Measurements from ENCODE around the gene DUSP18.
"Not testable (repeated sequence)": the region's sequence is repeated elsewhere in the genome, so short reads cannot be mapped to it uniquely, and the experiment has no call there.

Gene DUSP18

GRCh38 chr22:30640839-30641430 lies 26.7 kb downstream of the DUSP18 start:
- H3K4me3 ChIP-seq (ENCODE audit: low read length), result no peak overlapping the region
- no peak overlapping the region for H3K27ac ChIP-seq (ENCODE audit: low read length)
- no peaks in the 10 kb centered on the region for H3K27me3 ChIP-seq (ENCODE audit: control insufficient read depth, insufficient read depth, low read length)
- WGBS (ENCODE audit: insufficient coverage, insufficient read length), result no CpG with 5 or more reads among the region's 4 CpGs
- DNase-seq (ENCODE audit: low read depth, low spot score), result no peak
- no peaks in the 10 kb centered on the region for H3K36me3 ChIP-seq (ENCODE audit: control insufficient read depth, insufficient read depth, low read length)
- H3K9me3 ChIP-seq (ENCODE audit: control insufficient read depth, insufficient read depth, low read length), result no peaks in the 10 kb centered on the region
- peaks cover 9% of the 10 kb centered on the region for H3K4me1 ChIP-seq (ENCODE audit: control insufficient read depth, insufficient read depth, low read length)

- no CpG with 5 or more reads among the region's 4 CpGs for WGBS (ENCODE audit: insufficient coverage, insufficient read length)
- Histone ChIP-seq H3K9me3 (ENCODE audit: control insufficient read depth, insufficient read depth, low read length) (no peaks in the 10 kb centered on the region), H3K27me3 (ENCODE audit: control insufficient read depth, insufficient read depth, low read length) (no peaks in the 10 kb centered on the region), H3K27ac (ENCODE audit: low read length) (no peak overlapping the region), H3K4me1 (ENCODE audit: control insufficient read depth, insufficient read depth, low read length) (peaks cover 9% of the 10 kb centered on the region), H3K36me3 (ENCODE audit: control insufficient read depth, insufficient read depth, low read length) (no peaks in the 10 kb centered on the region), H3K4me3 (ENCODE audit: low read length) (no peak overlapping the region)
- no peak for DNase-seq (ENCODE audit: low read depth, low spot score)
Observed at GRCh38 chr22:30640361-30640760, 27.3 kb downstream of the DUSP18 start.

DNA sequence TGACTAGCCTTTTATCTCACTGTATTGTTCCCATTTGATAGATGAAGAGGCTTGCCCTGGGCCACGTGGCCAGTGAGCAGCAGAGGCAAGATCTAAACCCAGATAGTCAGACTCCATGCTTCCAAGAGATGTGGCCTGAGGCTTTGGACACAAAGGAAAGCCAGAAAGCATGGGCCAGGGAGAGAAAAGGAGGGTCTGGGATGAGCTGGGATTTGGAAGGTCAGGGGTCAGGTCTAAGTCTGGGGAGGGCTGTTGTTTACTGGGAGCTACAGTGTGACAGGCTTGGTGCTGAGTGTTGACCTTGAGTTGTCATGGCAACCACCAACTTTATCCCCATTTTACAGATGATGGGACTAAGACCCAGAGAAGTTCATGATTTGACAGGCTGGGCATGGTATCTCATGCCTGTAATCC lies 30.0 kb downstream of the DUSP18 start:
- Histone ChIP-seq H3K27ac (ENCODE audit: low read length) (no peak overlapping the region), H3K27me3 (ENCODE audit: control insufficient read depth, insufficient read depth, low read length) (no peaks in the 10 kb centered on the region), H3K9me3 (ENCODE audit: control insufficient read depth, insufficient read depth, low read length) (no peaks in the 10 kb centered on the region), H3K4me3 (ENCODE audit: low read length) (no peak overlapping the region), H3K36me3 (ENCODE audit: control insufficient read depth, insufficient read depth, low read length) (no peaks in the 10 kb centered on the region), H3K4me1 (ENCODE audit: control insufficient read depth, insufficient read depth, low read length) (peaks cover 13% of the 10 kb centered on the region)
- no CpG with 5 or more reads among the region's 1 CpG for WGBS (ENCODE audit: insufficient coverage, insufficient read length)
- no peak for DNase-seq (ENCODE audit: low read depth, low spot score)

GRCh38 chr22:30636226-30637077 lies 31.2 kb downstream of the DUSP18 start:
- WGBS (ENCODE audit: insufficient coverage, insufficient read length), result no CpG with 5 or more reads among the region's 45 CpGs
- Histone ChIP-seq H3K27me3 (ENCODE audit: control insufficient read depth, insufficient read depth, low read length) (no peaks in the 10 kb centered on the region), H3K36me3 (ENCODE audit: control insufficient read depth, insufficient read depth, low read length) (no peaks in the 10 kb centered on the region), H3K27ac (ENCODE audit: low read length) (no peak overlapping the region), H3K9me3 (ENCODE audit: control insufficient read depth, insufficient read depth, low read length) (no peaks in the 10 kb centered on the region), H3K4me1 (ENCODE audit: control insufficient read depth, insufficient read depth, low read length) (peaks cover 13% of the 10 kb centered on the region), H3K4me3 (ENCODE audit: low read length) (peak overlapping the region; percentile 37; the same call in 1 of the 2 replicates)
- DNase-seq (ENCODE audit: low read depth, low spot score), result no peak

DNA sequence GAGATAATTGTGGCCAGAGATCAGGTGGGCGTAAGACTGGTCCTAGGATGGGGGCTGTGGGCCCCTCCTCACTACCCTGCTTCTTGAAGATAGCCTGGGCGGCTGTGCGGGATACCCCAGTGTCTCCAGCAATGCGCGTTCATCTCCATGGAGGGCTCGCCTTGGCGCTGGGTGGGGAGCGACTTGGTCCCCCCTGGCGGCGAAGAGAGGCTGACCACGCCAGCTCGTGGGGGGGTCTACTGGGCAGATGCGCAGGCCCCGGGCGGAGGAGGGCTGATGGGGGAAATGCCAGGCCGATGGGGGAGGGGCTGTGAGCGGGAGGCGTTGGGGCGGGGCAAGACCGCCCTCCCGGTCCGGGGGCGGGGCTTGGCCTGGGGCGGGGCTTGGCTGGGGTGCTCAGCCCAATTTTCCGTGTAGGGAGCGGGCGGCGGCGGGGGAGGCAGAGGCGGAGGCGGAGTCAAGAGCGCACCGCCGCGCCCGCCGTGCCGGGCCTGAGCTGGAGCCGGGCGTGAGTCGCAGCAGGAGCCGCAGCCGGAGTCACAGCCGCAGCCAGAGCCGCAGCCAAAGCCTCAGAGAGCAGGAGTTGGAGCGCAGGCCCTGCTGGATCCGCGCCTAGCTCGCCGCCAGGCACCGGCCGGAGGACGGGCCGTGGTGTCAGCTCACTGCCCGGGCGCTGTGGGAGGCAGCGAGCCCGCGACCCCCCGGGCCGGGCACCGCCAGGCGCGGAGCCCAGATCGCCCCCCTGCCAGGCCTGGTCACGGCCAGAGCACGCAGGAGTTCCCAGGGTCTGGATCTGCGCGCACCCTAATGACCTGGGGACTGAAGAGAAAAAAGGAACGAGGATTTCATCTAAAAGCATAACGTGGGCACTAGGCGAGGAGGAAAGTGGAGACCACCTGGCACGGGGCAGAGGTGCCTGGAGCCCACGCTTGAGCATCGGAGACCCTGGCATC lies 32.1 kb downstream of the DUSP18 start, which contains the start of gene SLC35E4:
Gene SLC35E4 (plus strand): TSS at position 509 of the 953 bp plus-strand sequence. CDS start 670 bp downstream, outside the sequence.
- H3K27ac ChIP-seq (ENCODE audit: low read length), result no peak within 1 kb of the TSS

DNA sequence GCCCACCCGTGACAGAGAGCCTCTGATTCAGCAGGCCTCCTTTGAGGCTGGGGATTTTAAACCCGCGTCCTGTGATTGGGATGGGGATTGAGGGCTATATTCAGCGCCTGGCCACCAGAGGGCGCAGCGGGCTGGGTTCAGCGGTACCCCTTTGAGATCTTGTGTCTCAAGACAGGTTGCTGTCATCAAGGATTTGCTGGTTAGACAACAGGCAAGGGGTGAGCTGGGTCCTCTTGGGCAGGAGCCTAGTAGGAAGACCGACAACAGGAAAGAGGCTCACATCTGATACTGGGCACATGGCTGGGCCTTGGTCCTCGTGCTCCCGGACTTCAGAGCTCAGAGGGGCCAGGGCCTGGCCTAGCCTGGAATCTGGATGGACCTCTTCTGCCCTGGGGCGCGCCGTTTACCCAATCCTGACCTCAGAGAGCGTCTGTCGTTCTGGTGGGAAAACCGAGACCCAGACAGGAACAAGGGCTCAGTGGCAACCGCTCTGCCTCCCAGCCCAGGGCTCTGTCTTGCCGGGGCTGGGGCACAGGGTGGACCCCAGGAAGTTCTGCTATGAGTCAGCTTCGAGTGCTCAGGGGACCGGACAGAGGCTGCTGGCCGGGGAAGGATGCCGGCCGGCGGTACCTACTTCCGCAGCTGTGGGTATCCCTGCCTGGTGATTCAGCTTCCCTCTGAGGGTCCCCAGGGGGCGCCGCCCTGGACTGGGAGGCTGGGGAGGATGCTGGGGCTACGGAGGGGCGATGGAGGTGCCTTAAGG lies 33.0 kb downstream of the DUSP18 start:
- no CpG with 5 or more reads among the region's 29 CpGs for WGBS (ENCODE audit: insufficient coverage, insufficient read length)
- H3K4me3 ChIP-seq (ENCODE audit: low read length), result peak overlapping the region; percentile 28; the same call in 1 of the 2 replicates
- peak; percentile 92 for DNase-seq (ENCODE audit: low read depth, low spot score)

More for the DNA sequence above, 32.1 kb downstream of the DUSP18 start, which contains the start of gene SLC35E4:
- Histone ChIP-seq H3K36me3 (ENCODE audit: control insufficient read depth, insufficient read depth, low read length) (no peaks in the 10 kb centered on the region), H3K4me1 (ENCODE audit: control insufficient read depth, insufficient read depth, low read length) (peaks cover 13% of the 10 kb centered on the region), H3K9me3 (ENCODE audit: control insufficient read depth, insufficient read depth, low read length) (no peaks in the 10 kb centered on the region), H3K27me3 (ENCODE audit: control insufficient read depth, insufficient read depth, low read length) (no peaks in the 10 kb centered on the region), H3K4me3 (ENCODE audit: low read length) (peak within 1 kb of the TSS; percentile 37; the same call in 1 of the 2 replicates)
- peak; percentile 33 for DNase-seq (ENCODE audit: low read depth, low spot score)
- WGBS (ENCODE audit: insufficient coverage, insufficient read length), result no CpG with 5 or more reads among the region's 75 CpGs

DNA sequence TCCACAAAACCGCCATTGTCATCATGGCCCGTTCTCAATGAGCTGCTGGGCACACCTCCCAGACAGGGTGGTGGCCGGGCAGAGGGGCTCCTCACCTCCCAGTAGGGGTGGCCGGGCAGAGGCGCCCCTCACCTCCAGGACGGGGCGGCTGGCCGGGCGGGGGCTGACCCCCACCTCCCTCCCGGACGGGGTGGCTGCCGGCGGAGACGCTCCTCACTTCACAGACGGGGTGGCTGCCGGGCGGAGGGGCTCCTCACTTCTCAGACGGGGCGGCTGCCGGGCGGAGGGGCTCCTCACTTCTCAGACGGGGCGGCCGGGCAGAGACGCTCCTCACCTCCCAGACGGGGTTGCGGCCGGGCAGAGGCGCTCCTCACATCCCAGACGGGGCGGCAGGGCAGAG lies 36.2 kb downstream of the DUSP18 start:
- not testable (repeated sequence) for H3K4me1 ChIP-seq (ENCODE audit: control insufficient read depth, insufficient read depth, low read length); H3K36me3 ChIP-seq (ENCODE audit: control insufficient read depth, insufficient read depth, low read length); H3K27ac ChIP-seq (ENCODE audit: low read length); H3K9me3 ChIP-seq (ENCODE audit: control insufficient read depth, insufficient read depth, low read length); H3K4me3 ChIP-seq (ENCODE audit: low read length); DNase-seq (ENCODE audit: low read depth, low spot score); H3K27me3 ChIP-seq (ENCODE audit: control insufficient read depth, insufficient read depth, low read length)
- WGBS (ENCODE audit: insufficient coverage, insufficient read length), result no CpG with 5 or more reads among the region's 31 CpGs

More for the DNA sequence above, 33.0 kb downstream of the DUSP18 start:
- no peaks in the 10 kb centered on the region for H3K9me3 ChIP-seq (ENCODE audit: control insufficient read depth, insufficient read depth, low read length)
- no peak overlapping the region for H3K27ac ChIP-seq (ENCODE audit: low read length)
- H3K27me3 ChIP-seq (ENCODE audit: control insufficient read depth, insufficient read depth, low read length), result no peaks in the 10 kb centered on the region
- H3K36me3 ChIP-seq (ENCODE audit: control insufficient read depth, insufficient read depth, low read length), result no peaks in the 10 kb centered on the region
- peaks cover 13% of the 10 kb centered on the region for H3K4me1 ChIP-seq (ENCODE audit: control insufficient read depth, insufficient read depth, low read length)

- WGBS (ENCODE audit: insufficient coverage, insufficient read length), result no CpG with 5 or more reads among the region's 4 CpGs
- DNase-seq (ENCODE audit: low read depth, low spot score), result no peak
- Histone ChIP-seq H3K4me3 (ENCODE audit: low read length) (no peak overlapping the region), H3K27me3 (ENCODE audit: control insufficient read depth, insufficient read depth, low read length) (no peaks in the 10 kb centered on the region), H3K36me3 (ENCODE audit: control insufficient read depth, insufficient read depth, low read length) (no peaks in the 10 kb centered on the region), H3K9me3 (ENCODE audit: control insufficient read depth, insufficient read depth, low read length) (no peaks in the 10 kb centered on the region), H3K4me1 (ENCODE audit: control insufficient read depth, insufficient read depth, low read length) (no peaks in the 10 kb centered on the region), H3K27ac (ENCODE audit: low read length) (no peak overlapping the region)
Observed at GRCh38 chr22:30628491-30628890, 39.2 kb downstream of the DUSP18 start.

DNA sequence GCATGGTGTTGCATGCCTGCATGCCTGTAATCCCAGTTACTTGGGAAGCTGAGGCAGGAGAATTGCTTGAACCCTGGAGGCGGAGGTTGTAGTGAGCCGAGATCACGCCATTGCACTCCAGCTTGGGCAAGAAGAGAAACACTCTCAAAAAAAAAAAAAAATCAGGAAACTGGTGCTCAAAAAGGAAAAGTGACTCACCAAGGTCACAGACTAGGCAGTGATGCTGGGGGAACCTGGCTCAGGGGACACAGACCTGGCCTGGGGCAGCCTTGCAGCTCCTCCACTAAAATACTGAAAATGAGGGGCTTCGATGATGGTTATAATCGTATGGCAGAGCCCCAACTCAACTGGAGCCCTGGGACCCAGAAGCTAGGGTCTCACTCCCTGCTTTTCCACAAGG lies 40.2 kb downstream of the DUSP18 start:
- Histone ChIP-seq H3K9me3 (ENCODE audit: control insufficient read depth, insufficient read depth, low read length) (no peaks in the 10 kb centered on the region), H3K27ac (ENCODE audit: low read length) (no peak overlapping the region), H3K4me1 (ENCODE audit: control insufficient read depth, insufficient read depth, low read length) (no peaks in the 10 kb centered on the region), H3K36me3 (ENCODE audit: control insufficient read depth, insufficient read depth, low read length) (0 out of 2 replicates have a peak, but pooled peaks cover 2% of the 10 kb centered on the region), H3K4me3 (ENCODE audit: low read length) (no peak overlapping the region), H3K27me3 (ENCODE audit: control insufficient read depth, insufficient read depth, low read length) (no peaks in the 10 kb centered on the region)
- no CpG with 5 or more reads among the region's 5 CpGs for WGBS (ENCODE audit: insufficient coverage, insufficient read length)
- no peak for DNase-seq (ENCODE audit: low read depth, low spot score)

All from iPS DF 6.9 (cell line).